HG02943 (cell line): ENCODE data around the gene TRIM44.
"Not testable (repeated sequence)": the region's sequence is repeated elsewhere in the genome, so short reads cannot be mapped to it uniquely, and the experiment has no call there.

Experiments
- ATAC-seq: cut with Tn5 transposase; IDR thresholded peaks from one replicate; pipeline ENCODE4 v1.9.1; 2021; ENCODE audit warnings: mild to moderate bottlenecking, low read depth, moderate library complexity; ENCODE audit not compliant: unreplicated experiment

The TRIM44 gene

DNA sequence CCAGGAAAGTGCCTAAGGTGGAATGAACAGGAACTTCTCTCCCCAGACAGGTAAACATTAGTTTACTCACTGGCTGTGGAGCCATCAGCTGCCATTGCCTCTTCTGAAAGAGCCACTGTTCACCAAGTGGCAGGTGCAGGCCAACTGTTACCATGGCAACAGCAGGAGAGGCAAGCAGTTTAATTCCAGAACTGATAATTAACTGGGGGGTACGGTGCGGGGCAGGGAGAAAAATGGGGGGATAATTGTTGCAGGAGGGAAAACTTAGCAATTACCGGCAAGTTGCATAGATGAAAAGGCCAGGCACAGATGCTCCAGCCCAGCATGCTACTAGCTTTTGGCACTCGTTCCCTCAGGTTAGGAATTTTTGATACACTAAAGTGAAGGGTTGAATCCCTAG, 85.1 kb downstream of the TRIM44 start:
- ATAC-seq = no peak

DNA sequence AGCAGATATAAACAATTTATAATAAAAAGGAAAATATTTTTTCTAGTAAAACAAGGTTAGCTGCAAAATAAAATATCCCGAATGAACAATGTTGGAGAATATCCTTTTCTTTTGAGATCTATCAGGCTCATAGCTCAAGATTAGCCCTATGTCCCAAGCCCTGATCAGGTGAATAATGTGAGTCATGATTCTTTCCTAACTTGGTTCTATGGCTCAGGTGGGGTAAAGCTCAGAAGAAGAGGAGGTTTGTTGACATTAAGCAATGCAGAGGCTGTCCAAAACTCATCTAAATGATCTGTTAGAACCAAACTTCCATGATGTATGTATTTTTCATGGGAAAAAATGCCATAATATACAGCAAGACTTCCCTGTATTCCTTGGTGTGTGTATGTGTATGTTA, 86.1 kb downstream of the TRIM44 start:
- ATAC-seq = no peak

DNA sequence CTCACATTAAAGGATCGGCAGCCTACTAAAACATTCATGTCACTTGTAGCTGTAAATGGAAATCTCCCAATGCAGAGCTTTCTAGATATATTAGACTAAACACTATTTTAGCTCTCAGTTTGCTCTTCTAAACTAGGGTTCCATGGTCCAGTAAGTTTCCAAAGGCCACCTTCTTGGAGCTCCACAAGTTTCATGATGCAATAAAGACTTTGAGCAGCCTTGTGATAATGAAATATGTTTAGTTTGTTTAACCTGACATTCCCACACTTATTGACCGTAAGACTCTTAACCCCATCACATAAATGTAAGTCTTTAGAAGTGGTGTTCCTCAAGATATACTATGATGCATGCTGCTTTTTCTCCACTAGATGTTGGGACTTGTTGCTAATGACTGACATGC, 87.7 kb downstream of the TRIM44 start:
- no peak for ATAC-seq

DNA sequence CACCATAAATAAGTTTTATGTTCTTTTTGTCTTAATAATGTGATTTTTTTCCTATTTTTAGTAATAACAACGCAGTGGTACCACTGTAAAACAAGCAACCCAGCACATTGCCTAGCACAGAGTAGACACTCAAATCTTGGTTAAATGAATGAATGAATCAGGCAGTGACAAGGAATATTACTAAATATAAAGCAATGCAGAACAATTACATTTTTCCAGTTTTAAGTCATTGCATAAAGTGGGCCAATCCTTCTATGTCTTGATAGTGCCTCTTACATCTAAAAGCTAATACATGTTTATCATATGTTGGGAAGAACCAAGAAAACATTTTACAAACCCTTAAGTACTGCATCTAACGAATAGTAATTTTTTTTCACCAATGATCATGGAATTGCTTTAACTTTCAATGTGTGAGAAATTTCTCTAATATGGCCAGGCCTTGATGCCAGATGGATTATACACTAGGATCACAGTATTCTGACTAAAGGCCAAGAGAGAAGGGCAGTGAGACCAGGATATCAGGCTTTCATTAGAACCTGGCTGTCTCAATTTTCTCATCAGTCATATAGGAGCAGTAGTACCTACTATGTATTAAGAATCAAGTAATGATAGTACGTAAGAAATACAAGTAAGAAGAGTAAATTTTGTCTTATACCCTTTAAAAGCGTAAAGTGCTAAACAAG, 88.5 kb downstream of the TRIM44 start:
- ATAC-seq = no peak

GRCh38 chr11:35751664-35752061, 89.1 kb downstream of the TRIM44 start:
- no peak for ATAC-seq

DNA sequence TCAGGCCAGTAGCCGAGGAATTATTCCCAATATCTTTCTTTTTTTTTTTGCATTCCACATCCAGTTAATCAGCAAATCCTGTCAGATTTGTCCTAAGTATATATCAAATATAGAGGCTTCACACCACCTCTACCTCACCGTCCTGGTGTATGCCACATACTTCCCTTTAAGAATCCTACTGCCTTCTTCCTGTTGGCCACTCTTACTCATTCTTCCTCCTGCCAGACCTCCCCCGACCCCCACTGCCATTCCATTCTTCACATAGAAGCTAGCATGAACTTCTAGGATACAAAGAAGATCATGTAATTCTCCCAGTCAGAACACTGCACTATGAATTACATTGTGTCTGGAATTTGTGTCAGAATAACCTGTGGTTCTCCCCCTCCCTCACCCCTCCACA, 89.5 kb downstream of the TRIM44 start:
- ATAC-seq = no peak

- not testable (repeated sequence) for ATAC-seq
These were observed 91.0 kb downstream of the TRIM44 start for GRCh38 chr11:35753573-35753972.

- not testable (repeated sequence) for ATAC-seq
These were observed 97.4 kb downstream of the TRIM44 start for GRCh38 chr11:35759951-35760350.

- no peak for ATAC-seq
These were observed 99.3 kb downstream of the TRIM44 start for GRCh38 chr11:35761899-35762298.

- no peak for ATAC-seq
These were observed 100.7 kb downstream of the TRIM44 start for GRCh38 chr11:35763301-35763700.

GRCh38 chr11:35763765-35764164, 101.2 kb downstream of the TRIM44 start:
- no peak for ATAC-seq

GRCh38 chr11:35764417-35764816, 101.8 kb downstream of the TRIM44 start:
- ATAC-seq = no peak

DNA sequence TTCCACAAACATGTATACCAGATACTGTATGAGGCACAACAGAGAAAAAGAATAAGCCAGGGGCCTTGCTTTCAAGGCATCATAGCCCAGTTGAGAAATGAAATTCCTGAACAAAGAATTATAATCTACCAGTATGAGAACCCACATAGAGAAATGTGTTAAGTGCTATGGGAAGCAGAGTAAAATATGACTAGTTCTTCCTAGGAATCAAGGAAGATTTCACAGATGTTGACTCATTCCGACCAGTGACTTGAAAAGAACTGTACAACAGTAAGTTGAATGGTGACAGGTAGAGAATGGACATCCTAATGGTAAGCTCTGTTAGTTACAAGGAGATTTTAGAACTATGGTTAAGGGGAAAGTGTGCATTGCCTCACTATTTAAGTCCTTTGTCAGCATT, 102.6 kb downstream of the TRIM44 start:
- no peak for ATAC-seq

GRCh38 chr11:35766651-35767050, 104.1 kb downstream of the TRIM44 start:
- ATAC-seq = no peak

GRCh38 chr11:35770425-35770824, 107.8 kb downstream of the TRIM44 start:
- ATAC-seq = not testable (repeated sequence)

DNA sequence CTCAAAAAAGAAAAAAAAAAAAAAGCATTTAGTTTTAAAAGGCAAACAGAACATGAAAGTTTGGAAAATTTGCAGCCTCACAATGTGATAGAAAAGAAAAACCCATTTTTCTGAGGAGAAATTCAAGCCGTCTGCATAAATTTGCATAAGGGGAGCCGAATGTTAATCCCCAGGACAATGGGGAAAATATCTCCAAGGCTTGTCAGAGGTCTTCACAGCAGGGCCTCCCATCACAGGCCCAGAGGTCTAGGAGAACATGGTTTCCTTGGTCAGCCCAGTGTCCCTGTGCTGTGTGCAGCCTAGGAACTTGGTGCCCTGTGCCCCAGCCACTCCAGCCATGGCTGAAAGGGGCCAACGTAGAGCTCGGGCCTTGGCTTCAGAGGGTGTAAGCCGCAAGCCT, 109.1 kb downstream of the TRIM44 start:
- no peak for ATAC-seq

DNA sequence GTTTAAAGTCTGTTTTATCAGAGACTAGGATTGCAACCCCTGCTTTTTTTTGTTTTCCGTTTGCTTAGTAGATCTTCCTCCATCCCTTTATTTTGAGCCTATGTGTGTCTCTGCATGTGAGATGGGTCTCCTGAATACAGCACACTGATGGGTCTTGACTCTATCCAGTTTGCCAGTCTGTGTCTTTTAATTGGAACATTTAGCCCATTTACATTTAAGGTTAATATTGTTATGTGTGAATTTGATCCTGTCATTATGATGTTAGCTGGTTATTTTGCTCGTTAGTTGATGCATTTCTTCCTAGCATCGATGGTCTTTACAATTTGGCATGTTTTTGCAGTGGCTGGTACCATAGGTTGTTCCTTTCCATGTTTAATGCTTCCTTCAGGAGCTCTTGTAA, 114.7 kb downstream of the TRIM44 start:
- not testable (repeated sequence) for ATAC-seq

DNA sequence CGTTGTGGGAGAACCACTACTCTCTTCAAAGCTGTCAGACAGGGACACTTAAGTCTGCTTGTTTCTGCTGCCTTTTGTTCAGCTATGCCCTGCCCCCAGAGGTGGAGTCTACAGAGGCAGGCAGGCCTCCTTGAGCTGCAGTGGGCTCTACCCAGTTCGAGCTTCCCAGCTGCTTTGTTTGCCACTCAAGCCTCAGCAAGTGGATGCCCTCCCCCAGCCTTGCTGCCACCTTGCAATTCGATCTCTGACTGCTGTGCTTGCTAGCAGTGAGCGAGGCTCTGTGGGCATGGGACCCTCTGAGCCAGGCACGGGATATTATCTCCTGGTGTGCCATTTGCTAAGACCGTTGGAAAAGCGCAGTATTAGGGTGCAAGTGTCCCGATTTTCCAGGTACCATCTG, 116.4 kb downstream of the TRIM44 start:
- not testable (repeated sequence) for ATAC-seq

DNA sequence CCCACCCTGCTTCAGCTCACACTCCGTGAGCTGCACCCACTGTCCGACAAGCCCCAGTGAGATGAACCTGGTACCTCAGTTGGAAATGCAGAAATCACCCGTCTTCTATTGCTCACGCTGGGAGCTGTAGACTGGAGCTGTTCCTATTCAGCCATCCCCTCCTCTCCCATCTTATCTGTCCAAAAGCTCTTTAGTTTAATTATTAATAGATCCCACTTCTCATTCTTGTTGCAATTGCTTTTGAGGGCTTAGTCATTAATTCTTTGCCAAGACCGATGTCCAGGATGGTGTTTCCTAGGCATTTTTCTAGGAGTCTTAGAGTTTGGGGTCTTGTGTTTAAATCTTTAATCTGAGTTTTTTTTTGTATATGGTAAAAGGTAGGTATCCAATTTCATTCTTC, 116.8 kb downstream of the TRIM44 start:
- ATAC-seq = no peak

GRCh38 chr11:35780951-35781860, 118.6 kb downstream of the TRIM44 start:
- ATAC-seq = no peak

- no peak for ATAC-seq
These were observed 119.4 kb downstream of the TRIM44 start for GRCh38 chr11:35781861-35782470.
